ENCODE measurements around the gene KRT4.
A peak's percentile ranks its signal among the peaks of the same experiment; 100 is the strongest.

Gene KRT4

DNA sequence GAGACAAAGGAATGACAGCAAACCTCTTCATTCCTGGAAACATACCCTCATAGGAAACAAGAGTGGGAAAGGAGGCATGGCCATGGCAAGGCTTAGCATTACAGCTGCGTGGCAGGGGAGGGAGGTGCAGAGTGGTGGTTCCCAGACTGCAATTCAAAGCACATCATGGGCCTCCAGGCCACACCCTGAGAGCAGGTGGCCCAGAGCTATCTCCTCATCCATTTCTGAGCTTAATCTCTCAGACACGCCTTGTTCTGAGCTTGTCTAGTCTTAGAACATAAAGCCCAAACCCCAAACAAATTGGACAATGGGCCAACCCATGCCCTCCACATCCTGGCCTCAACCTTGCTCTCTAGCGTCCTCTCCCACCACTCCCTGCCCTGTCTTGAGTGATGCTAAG is 12.1 kb downstream of the KRT4 start:
- TF ChIP-seq RAD21 (IDR thresholded peaks at IDR 0.05; ENCODE audit: low read depth): no peak
- TF ChIP-seq TEAD4 (IDR thresholded peaks at IDR 0.05): no peak
- no peak for TF ChIP-seq ZBTB7A (IDR thresholded peaks at IDR 0.05; ENCODE audit: low read depth)
- TF ChIP-seq CEBPB (IDR thresholded peaks at IDR 0.05): no peak
- TF ChIP-seq MAX (IDR thresholded peaks at IDR 0.05): no peak
- no peak for TF ChIP-seq FOXM1 (IDR thresholded peaks at IDR 0.05; ENCODE audit: borderline replicate concordance, low read depth)
- TF ChIP-seq TCF12 (IDR thresholded peaks at IDR 0.05; ENCODE audit: low read depth): no peak

GRCh38 chr12:52800259-52800917 is 13.5 kb downstream of the KRT4 start:
- no peak for TF ChIP-seq NFIC (IDR thresholded peaks at IDR 0.05)
- no peak for TF ChIP-seq CEBPB (IDR thresholded peaks at IDR 0.05)
- no peak for TF ChIP-seq TEAD4 (IDR thresholded peaks at IDR 0.05)

- no peak for TF ChIP-seq CREB1 (IDR thresholded peaks at IDR 0.05; ENCODE audit: low read depth)
- TF ChIP-seq FOXM1 (IDR thresholded peaks at IDR 0.05; ENCODE audit: borderline replicate concordance, low read depth): no peak
- TF ChIP-seq USF1 (IDR thresholded peaks at IDR 0.05): no peak
- no peak for TF ChIP-seq TAF1 (IDR thresholded peaks at IDR 0.05; ENCODE audit: low read depth)
- TF ChIP-seq CEBPB (IDR thresholded peaks at IDR 0.05): no peak
- no peak for TF ChIP-seq YY1 (IDR thresholded peaks at IDR 0.05; ENCODE audit: low read depth)
- TF ChIP-seq NFIC (IDR thresholded peaks at IDR 0.05): no peak
- no peak for TF ChIP-seq ZBTB7A (IDR thresholded peaks at IDR 0.05; ENCODE audit: low read depth)
- no peak for TF ChIP-seq REST (IDR thresholded peaks at IDR 0.05; ENCODE audit: low read depth)
- TF ChIP-seq EGR1 (IDR thresholded peaks at IDR 0.05): no peak
- TF ChIP-seq EP300 (IDR thresholded peaks at IDR 0.05; ENCODE audit: borderline replicate concordance): no peak
- no peak; the same call in 1 of the 2 replicates for TF ChIP-seq MAX (IDR thresholded peaks at IDR 0.05)
- no peak for TF ChIP-seq RAD21 (IDR thresholded peaks at IDR 0.05; ENCODE audit: low read depth)
- no peak for TF ChIP-seq TEAD4 (IDR thresholded peaks at IDR 0.05)
- TF ChIP-seq TCF12 (IDR thresholded peaks at IDR 0.05; ENCODE audit: low read depth): no peak
Observed at GRCh38 chr12:52799505-52800211, 14.3 kb downstream of the KRT4 start.

DNA sequence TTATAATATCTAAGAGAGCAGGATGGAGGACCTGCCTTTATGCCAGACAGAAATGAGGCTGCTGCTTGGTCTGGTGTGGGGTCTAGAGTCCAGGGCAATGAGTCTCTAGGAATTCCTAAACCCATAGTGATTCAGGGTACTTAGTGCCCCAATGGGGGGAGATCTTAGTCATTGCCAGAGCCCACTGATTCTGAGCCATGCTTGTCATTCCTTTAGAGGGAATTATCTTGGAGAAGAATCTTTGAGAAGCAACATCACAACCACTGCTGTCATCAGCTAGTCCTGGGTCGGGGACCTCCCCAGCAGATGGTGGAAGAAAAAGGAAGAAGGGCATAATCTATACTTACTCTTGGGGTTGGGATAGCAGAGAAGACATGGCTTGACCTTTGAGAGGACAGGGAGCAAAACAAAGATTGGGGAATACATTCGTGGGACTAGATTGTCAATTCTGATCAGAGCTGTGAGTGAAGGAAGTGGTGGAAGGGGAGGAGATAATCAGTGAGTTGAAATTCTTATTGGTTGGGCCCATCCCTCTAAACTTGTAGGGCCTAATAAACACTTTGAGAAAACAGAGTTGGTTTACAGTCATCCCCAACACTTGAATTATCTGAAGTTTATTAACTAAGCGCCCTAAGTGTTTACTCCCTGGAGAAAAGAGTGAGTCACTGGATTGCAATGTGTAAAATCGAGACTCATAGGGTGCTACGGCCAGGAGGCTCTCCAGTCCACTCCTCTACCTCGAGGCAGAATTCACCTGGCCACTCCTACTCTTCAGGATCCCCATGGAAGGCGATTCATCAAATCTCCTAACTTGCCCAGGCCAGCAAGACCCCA is 15.0 kb downstream of the KRT4 start:
- TF ChIP-seq TAF1 (IDR thresholded peaks at IDR 0.05; ENCODE audit: low read depth): no peak
- TF ChIP-seq USF1 (IDR thresholded peaks at IDR 0.05): no peak
- no peak for TF ChIP-seq EP300 (IDR thresholded peaks at IDR 0.05; ENCODE audit: borderline replicate concordance)
- TF ChIP-seq NFIC (IDR thresholded peaks at IDR 0.05): no peak
- no peak for TF ChIP-seq TCF12 (IDR thresholded peaks at IDR 0.05; ENCODE audit: low read depth)
- TF ChIP-seq TEAD4 (IDR thresholded peaks at IDR 0.05): peak; percentile 77
- TF ChIP-seq RAD21 (IDR thresholded peaks at IDR 0.05; ENCODE audit: low read depth): no peak; the same call in 1 of the 2 replicates

DNA sequence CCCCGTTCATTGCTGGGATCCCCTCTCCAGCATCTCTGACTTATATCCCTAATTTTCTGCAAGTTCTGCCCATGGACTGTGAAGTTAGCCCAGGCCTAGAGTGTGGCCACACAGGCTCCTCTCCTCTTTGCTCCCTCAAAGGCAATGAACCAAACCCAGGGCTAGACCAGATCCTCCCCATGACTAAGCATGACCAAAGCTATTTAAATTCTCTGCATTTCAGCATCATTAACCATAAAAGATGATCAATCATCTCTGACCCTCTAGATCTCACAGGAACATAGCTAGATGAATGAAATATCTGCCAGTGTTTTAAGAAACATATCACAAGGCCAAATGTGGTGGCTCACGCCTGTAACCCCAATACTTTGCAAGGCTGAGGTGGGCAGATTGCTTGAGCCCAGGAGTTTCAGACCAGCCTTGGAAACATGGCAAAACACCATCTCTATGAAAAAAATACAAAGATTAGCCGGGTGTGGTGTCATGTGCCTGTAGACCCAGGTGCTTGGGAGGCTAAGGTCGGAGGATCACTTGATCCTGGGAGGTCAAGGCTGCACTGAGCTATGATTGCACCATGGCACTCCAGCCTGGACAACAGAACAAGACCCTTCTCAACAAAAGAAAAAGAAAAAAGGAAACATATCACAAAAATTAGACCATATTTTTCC is 15.8 kb downstream of the KRT4 start:
- TF ChIP-seq NFIC (IDR thresholded peaks at IDR 0.05) (no peak), TEAD4 (IDR thresholded peaks at IDR 0.05) (no peak), CEBPB (IDR thresholded peaks at IDR 0.05) (no peak), CREB1 (IDR thresholded peaks at IDR 0.05; ENCODE audit: low read depth) (no peak), YY1 (IDR thresholded peaks at IDR 0.05; ENCODE audit: low read depth) (no peak), TCF12 (IDR thresholded peaks at IDR 0.05; ENCODE audit: low read depth) (no peak), EGR1 (IDR thresholded peaks at IDR 0.05) (no peak), USF1 (IDR thresholded peaks at IDR 0.05) (no peak)

DNA sequence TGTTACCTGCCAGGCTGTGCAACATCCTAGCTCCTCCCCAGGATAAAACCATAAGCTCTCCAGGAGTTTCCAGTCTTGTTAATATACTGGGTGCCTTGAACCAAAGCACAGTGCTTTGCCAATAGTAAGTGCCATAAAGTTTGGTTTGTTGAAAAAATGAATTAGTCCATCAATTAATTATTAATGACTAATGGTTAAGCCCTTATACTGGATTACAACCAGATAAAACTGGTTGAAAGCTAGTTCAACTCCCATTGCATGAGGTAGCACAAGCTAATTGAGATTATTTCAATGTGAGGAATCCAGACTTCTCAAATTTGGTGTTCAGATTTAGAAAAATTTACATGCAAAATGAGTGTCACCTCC is 16.4 kb downstream of the KRT4 start:
- no peak for TF ChIP-seq TAF1 (IDR thresholded peaks at IDR 0.05; ENCODE audit: low read depth)
- no peak for TF ChIP-seq TCF12 (IDR thresholded peaks at IDR 0.05; ENCODE audit: low read depth)
- no peak for TF ChIP-seq MAX (IDR thresholded peaks at IDR 0.05)
- no peak for TF ChIP-seq EP300 (IDR thresholded peaks at IDR 0.05; ENCODE audit: borderline replicate concordance)
- no peak for TF ChIP-seq CEBPB (IDR thresholded peaks at IDR 0.05)
- TF ChIP-seq NFIC (IDR thresholded peaks at IDR 0.05): no peak
- TF ChIP-seq TEAD4 (IDR thresholded peaks at IDR 0.05): no peak
- TF ChIP-seq CREB1 (IDR thresholded peaks at IDR 0.05; ENCODE audit: low read depth): no peak
- no peak for TF ChIP-seq EGR1 (IDR thresholded peaks at IDR 0.05)
- no peak for TF ChIP-seq ZBTB7A (IDR thresholded peaks at IDR 0.05; ENCODE audit: low read depth)
- TF ChIP-seq YY1 (IDR thresholded peaks at IDR 0.05; ENCODE audit: low read depth): no peak
- no peak for TF ChIP-seq USF1 (IDR thresholded peaks at IDR 0.05)
- TF ChIP-seq FOXM1 (IDR thresholded peaks at IDR 0.05; ENCODE audit: borderline replicate concordance, low read depth): no peak
- no peak for TF ChIP-seq REST (IDR thresholded peaks at IDR 0.05; ENCODE audit: low read depth)
- no peak for TF ChIP-seq RAD21 (IDR thresholded peaks at IDR 0.05; ENCODE audit: low read depth)

All from Ishikawa (cell line).